ENCODE measurements around the gene GOLGA6C. TPM values are rescaled to one million over a fixed set of nuclear protein-coding genes. Genes with fewer than 3 reads are reported as not detected.
"Not testable (repeated sequence)": the region's sequence is repeated elsewhere in the genome, so short reads cannot be mapped to it uniquely, and the experiment has no call there.

GOLGA6C gene
- polyA plus RNA-seq, 4 donors = not detected

- H3K36me3 ChIP-seq (ENCODE audit: control insufficient read depth in 3 of 3, insufficient read depth in 2 of 3, low read depth in 1 of 3, low read length in 3 of 3); H3K27ac ChIP-seq (ENCODE audit: low read depth in 1 of 3, low read length in 2 of 3); H3K4me1 ChIP-seq (ENCODE audit: control insufficient read depth in 3 of 3, insufficient read depth in 2 of 3, low read depth in 1 of 3, low read length in 2 of 3); H3K27me3 ChIP-seq (ENCODE audit: control insufficient read depth in 3 of 3, insufficient read depth in 3 of 3, low read length in 3 of 3); H3K4me3 ChIP-seq (ENCODE audit: low read depth in 1 of 3, low read length in 3 of 3); DNase-seq; H3K9me3 ChIP-seq (ENCODE audit: control insufficient read depth in 2 of 2, insufficient read depth in 1 of 2, low read depth in 1 of 2, low read length in 1 of 2); FAIRE-seq: not testable (repeated sequence)
- 58 to 66% (median 63%) methylated on average over 9 to 10 of the region's 10 CpGs for WGBS, 3 donors
Observed at GRCh38 chr15:75225102-75225836, 32.9 kb upstream of the GOLGA6C start.

- Histone ChIP-seq H3K27me3 (ENCODE audit: control insufficient read depth in 3 of 3, insufficient read depth in 3 of 3, low read length in 3 of 3) (no peaks in the 10 kb centered on the region), H3K4me1 (ENCODE audit: control insufficient read depth in 3 of 3, insufficient read depth in 2 of 3, low read depth in 1 of 3, low read length in 2 of 3) (no peaks in the 10 kb centered on the region), H3K36me3 (ENCODE audit: control insufficient read depth in 3 of 3, insufficient read depth in 2 of 3, low read depth in 1 of 3, low read length in 3 of 3) (no peaks in the 10 kb centered on the region), H3K9me3 (ENCODE audit: control insufficient read depth in 2 of 2, insufficient read depth in 1 of 2, low read depth in 1 of 2, low read length in 1 of 2) (no peaks in the 10 kb centered on the region), H3K27ac (ENCODE audit: low read depth in 1 of 3, low read length in 2 of 3) (no peak overlapping the region), H3K4me3 (ENCODE audit: low read depth in 1 of 3, low read length in 3 of 3) (no peak overlapping the region)
- WGBS, 3 donors = 80 to 89% (median 82%) methylated on average over 15 to 16 of the region's 16 CpGs
- FAIRE-seq (no peak), DNase-seq (no peak)
Observed at GRCh38 chr15:75225951-75226732, 32.0 kb upstream of the GOLGA6C start.

- WGBS, 3 donors = 80 to 85% (median 81%) methylated on average over 7 of the region's 7 CpGs
- not testable (repeated sequence) for H3K9me3 ChIP-seq (ENCODE audit: control insufficient read depth in 2 of 2, insufficient read depth in 1 of 2, low read depth in 1 of 2, low read length in 1 of 2); H3K36me3 ChIP-seq (ENCODE audit: control insufficient read depth in 3 of 3, insufficient read depth in 2 of 3, low read depth in 1 of 3, low read length in 3 of 3); FAIRE-seq; H3K27me3 ChIP-seq (ENCODE audit: control insufficient read depth in 3 of 3, insufficient read depth in 3 of 3, low read length in 3 of 3); H3K4me1 ChIP-seq (ENCODE audit: control insufficient read depth in 3 of 3, insufficient read depth in 2 of 3, low read depth in 1 of 3, low read length in 2 of 3); DNase-seq; H3K4me3 ChIP-seq (ENCODE audit: low read depth in 1 of 3, low read length in 3 of 3); H3K27ac ChIP-seq (ENCODE audit: low read depth in 1 of 3, low read length in 2 of 3)
Observed at GRCh38 chr15:75227112-75227511, 31.0 kb upstream of the GOLGA6C start.

GRCh38 chr15:75227663-75228280 is 30.4 kb upstream of the GOLGA6C start:
- no peak for DNase-seq
- 83 to 89% (median 89%) methylated on average over 9 to 13 of the region's 13 CpGs for WGBS, 3 donors
- no peak for FAIRE-seq

GRCh38 chr15:75228787-75229186 is 29.3 kb upstream of the GOLGA6C start:
- 73 to 81% (median 74%) methylated on average over 9 of the region's 9 CpGs for WGBS, 3 donors
- no peaks in the 10 kb centered on the region for H3K36me3 ChIP-seq (ENCODE audit: control insufficient read depth in 3 of 3, insufficient read depth in 2 of 3, low read depth in 1 of 3, low read length in 3 of 3)
- H3K4me3 ChIP-seq (ENCODE audit: low read depth in 1 of 3, low read length in 3 of 3) = no peak overlapping the region
- H3K27me3 ChIP-seq (ENCODE audit: control insufficient read depth in 3 of 3, insufficient read depth in 3 of 3, low read length in 3 of 3) = peaks cover 0 to 2% (median 0%) of the 10 kb centered on the region in 3 donors
- H3K9me3 ChIP-seq (ENCODE audit: control insufficient read depth in 2 of 2, insufficient read depth in 1 of 2, low read depth in 1 of 2, low read length in 1 of 2) = no peaks in the 10 kb centered on the region
- no peak for FAIRE-seq
- no peak overlapping the region for H3K27ac ChIP-seq (ENCODE audit: low read depth in 1 of 3, low read length in 2 of 3)
- no peaks in the 10 kb centered on the region for H3K4me1 ChIP-seq (ENCODE audit: control insufficient read depth in 3 of 3, insufficient read depth in 2 of 3, low read depth in 1 of 3, low read length in 2 of 3)
- DNase-seq = no peak

More at GRCh38 chr15:75227663-75228280, 30.4 kb upstream of the GOLGA6C start:
- no peak overlapping the region for H3K27ac ChIP-seq (ENCODE audit: low read depth in 1 of 3, low read length in 2 of 3)
- H3K4me1 ChIP-seq (ENCODE audit: control insufficient read depth in 3 of 3, insufficient read depth in 2 of 3, low read depth in 1 of 3, low read length in 2 of 3) = no peaks in the 10 kb centered on the region
- no peaks in the 10 kb centered on the region for H3K36me3 ChIP-seq (ENCODE audit: control insufficient read depth in 3 of 3, insufficient read depth in 2 of 3, low read depth in 1 of 3, low read length in 3 of 3)
- H3K27me3 ChIP-seq (ENCODE audit: control insufficient read depth in 3 of 3, insufficient read depth in 3 of 3, low read length in 3 of 3) = no peaks in the 10 kb centered on the region
- no peaks in the 10 kb centered on the region for H3K9me3 ChIP-seq (ENCODE audit: control insufficient read depth in 2 of 2, insufficient read depth in 1 of 2, low read depth in 1 of 2, low read length in 1 of 2)
- H3K4me3 ChIP-seq (ENCODE audit: low read depth in 1 of 3, low read length in 3 of 3) = no peak overlapping the region

GRCh38 chr15:75229191-75230015 is 28.7 kb upstream of the GOLGA6C start:
- 89% methylated on average over 21 of the region's 21 CpGs for WGBS, 3 donors
- no peaks in the 10 kb centered on the region for H3K36me3 ChIP-seq (ENCODE audit: control insufficient read depth in 3 of 3, insufficient read depth in 2 of 3, low read depth in 1 of 3, low read length in 3 of 3)
- DNase-seq = no peak
- no peaks in the 10 kb centered on the region for H3K4me1 ChIP-seq (ENCODE audit: control insufficient read depth in 3 of 3, insufficient read depth in 2 of 3, low read depth in 1 of 3, low read length in 2 of 3)
- no peak overlapping the region for H3K27ac ChIP-seq (ENCODE audit: low read depth in 1 of 3, low read length in 2 of 3)
- FAIRE-seq = no peak
- H3K9me3 ChIP-seq (ENCODE audit: control insufficient read depth in 2 of 2, insufficient read depth in 1 of 2, low read depth in 1 of 2, low read length in 1 of 2) = no peaks in the 10 kb centered on the region
- peaks cover 0 to 2% (median 0%) of the 10 kb centered on the region in 3 donors for H3K27me3 ChIP-seq (ENCODE audit: control insufficient read depth in 3 of 3, insufficient read depth in 3 of 3, low read length in 3 of 3)
- no peak overlapping the region for H3K4me3 ChIP-seq (ENCODE audit: low read depth in 1 of 3, low read length in 3 of 3)

- Histone ChIP-seq H3K36me3 (ENCODE audit: control insufficient read depth in 3 of 3, insufficient read depth in 2 of 3, low read depth in 1 of 3, low read length in 3 of 3) (no peaks in the 10 kb centered on the region), H3K27me3 (ENCODE audit: control insufficient read depth in 3 of 3, insufficient read depth in 3 of 3, low read length in 3 of 3) (peaks cover 0 to 2% (median 0%) of the 10 kb centered on the region in 3 donors), H3K4me3 (ENCODE audit: low read depth in 1 of 3, low read length in 3 of 3) (no peak overlapping the region), H3K9me3 (ENCODE audit: control insufficient read depth in 2 of 2, insufficient read depth in 1 of 2, low read depth in 1 of 2, low read length in 1 of 2) (no peaks in the 10 kb centered on the region), H3K27ac (ENCODE audit: low read depth in 1 of 3, low read length in 2 of 3) (no peak overlapping the region), H3K4me1 (ENCODE audit: control insufficient read depth in 3 of 3, insufficient read depth in 2 of 3, low read depth in 1 of 3, low read length in 2 of 3) (no peaks in the 10 kb centered on the region)
- FAIRE-seq (no peak), DNase-seq (no peak)
- 74 to 84% (median 83%) methylated on average over 2 of the region's 2 CpGs for WGBS, 3 donors
Observed at GRCh38 chr15:75230016-75230343, 28.2 kb upstream of the GOLGA6C start.
